Ammon's horn (tissue), 1 donor: Measurements from ENCODE around the gene MSANTD7.
"Not testable (repeated sequence)": the region's sequence is repeated elsewhere in the genome, so short reads cannot be mapped to it uniquely, and the experiment has no call there.

ENCODE experiments used
- DNase-seq: peaks from one replicate; pipeline ENCODE4 v3.0.0-alpha.2; 2016; ENCODE audit warnings: low spot score

The MSANTD7 gene

DNA sequence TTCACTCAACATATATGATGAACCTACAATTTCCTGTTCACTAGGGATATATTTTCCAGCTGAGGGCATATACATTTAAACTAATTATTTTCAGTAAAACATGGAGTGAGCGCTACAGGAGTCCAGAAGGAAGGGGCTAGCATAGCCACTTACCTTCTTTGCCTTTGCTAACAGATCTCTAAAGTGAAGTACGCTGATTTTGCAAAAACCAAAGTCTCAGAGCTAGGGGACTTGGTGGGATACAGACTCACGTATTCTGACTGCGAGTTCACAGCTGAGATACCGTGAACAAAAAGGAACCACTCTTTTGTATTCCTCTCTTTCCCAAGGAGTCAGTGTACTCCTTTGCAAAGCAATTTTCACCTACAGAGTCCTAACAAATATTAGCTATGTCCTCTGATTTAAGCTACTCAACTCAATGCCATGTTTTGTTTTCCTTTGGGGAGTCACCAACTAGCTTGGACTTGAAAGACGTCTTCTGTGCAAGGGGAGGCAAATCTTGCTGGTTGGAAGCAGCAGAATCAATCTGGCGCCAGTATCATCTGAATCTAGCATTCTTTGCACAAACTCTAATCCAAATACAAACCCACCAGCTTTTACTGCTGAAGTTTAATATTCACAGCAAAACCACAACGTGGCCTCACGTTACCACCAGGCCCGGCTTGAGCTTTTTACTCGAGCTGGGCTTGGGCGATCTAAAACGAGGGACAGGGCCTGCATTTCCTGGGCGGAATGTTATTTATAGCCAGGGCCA lies 926 bp upstream of the MSANTD7 start:
- DNase-seq = no peak

DNA sequence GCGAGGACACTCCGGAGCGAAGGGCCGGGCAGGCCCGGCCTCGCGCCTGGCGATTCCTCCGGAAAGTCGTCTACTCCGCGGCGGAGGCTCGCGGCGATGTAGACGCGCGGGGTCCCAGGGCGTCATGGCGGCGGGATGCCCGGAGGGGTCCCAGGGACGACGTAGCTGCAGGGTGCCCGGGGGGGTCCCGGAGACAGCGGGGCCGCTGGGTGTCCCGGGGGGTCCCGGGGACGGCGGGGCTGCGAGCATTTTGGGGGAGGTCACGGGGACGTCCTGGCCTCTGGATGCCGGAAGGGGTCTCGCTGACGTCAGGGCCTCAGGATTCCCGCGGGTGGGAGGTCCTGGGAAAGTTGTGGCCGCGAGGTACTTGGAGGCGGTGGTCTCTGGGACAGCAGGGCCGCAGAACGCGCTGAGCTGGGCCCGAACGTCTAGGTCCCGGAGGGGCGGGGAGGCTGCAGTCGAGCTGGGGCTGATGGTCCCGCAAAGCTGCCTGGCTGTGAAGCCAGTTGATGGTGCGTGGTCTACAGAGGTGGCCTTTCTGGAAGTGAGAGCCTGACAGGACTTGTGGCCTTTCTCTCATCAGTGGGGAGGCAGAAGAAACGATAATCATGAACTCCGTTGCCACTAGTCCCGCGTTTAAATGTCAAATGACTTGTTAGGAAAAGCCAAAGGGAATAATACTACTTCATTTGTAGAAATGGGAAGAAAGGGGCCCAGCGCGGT lies 637 bp downstream of the MSANTD7 start:
- peak; percentile 20 for DNase-seq

DNA sequence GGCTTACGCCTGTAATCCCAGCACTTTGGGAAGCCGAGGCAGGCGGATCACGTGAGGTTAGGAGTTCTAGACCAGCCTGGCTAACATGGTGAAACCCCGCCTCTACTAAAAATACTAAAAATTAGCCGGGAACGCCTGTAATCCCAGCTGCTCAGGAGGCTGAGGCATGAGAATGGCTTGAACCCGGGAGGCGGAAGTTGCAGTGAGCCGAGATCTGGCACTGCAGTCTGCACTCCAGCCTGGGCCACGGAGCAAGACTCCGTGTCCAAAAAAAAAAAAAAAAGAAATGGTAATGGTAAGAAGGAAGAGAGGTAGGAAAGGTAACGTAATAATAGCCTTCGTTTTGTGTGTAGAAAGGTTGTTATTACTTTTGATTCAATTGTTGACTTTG lies 1.2 kb downstream of the MSANTD7 start:
- no peak for DNase-seq

DNA sequence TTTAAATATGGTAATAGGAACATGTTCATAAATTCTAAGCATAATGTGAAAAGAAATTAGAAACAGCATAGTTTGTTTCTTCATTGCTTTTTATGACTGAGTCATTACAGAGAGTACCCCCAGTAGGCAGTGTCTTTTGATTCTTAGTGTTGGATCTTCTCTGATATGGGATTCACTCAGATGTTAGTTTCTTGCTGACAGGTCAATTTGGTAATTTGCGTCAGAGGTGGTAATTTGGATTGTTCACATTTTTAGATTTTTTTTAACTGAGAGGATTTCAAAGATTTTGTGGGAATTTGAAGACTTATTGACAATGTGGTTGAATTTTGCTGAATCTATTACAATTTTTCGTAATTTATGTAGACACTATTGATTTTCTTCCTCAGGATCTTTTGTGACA lies 2.1 kb downstream of the MSANTD7 start:
- no peak for DNase-seq

DNA sequence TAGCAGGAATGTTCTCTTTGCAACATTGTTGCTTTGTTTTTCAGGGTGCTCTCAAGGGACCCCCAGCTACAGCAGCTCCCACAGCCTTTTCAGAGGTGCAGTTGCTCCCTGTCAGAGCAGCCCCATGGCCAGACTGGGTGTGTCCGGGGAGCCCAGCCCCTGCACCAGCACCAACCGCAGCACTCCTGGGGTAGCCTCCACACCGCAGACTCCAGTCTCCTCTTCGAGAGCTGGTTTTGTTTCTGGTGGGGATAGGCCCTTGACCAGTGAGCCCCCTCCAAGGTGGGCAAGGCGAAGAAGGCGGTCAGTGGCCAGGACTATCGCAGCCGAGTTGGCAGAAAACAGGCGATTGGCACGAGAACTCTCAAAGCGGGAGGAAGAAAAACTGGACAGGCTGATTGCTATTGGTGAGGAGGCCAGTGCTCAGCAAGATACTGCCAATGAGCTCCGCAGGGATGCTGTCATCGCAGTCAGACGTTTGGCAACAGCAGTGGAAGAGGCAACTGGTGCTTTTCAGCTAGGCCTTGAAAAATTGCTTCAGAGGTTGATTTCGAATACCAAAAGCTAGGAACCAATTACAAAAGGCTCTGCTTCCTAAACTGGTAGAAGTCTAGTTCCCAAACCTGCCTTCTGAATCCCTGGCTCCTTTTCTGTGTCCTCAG lies 5.4 kb downstream of the MSANTD7 start:
- DNase-seq = peak; percentile 37

DNA sequence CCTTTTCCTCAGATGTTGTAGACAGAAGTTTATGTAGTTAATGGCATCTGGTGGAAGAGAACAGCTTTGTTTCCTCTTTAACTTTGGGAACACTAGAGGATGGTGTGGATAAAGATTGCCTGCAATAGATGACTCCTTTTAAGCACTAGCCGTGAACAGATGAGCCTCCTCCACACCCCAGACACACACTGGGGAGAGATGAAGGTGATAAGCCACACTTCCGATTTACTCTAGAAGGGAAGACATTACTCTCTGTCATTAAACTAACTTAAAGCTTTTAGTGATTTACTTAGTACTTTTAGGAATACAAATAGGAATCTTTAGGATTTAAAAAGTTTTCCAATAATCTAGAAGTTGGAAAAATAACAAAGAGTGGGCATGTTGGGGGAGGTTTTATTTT lies 6.8 kb downstream of the MSANTD7 start:
- no peak for DNase-seq

DNA sequence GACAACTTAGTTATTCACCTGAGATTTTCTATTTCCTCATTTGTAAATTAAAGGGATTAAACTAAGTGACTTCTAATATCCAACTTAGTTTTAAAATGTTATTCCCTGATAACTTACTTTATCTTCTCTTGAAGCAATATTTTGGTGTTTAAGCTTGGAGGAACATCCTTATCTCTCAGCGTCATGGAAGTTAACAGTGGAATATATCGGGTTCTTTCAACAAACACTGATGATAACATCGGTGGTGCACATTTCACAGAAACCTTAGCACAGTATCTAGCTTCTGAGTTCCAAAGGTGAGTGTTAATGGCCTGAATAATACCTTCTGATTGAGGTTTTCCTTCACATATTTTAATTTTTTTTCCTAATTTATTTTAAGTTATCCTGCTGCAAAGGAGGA lies 14.1 kb downstream of the MSANTD7 start:
- DNase-seq = no peak

DNA sequence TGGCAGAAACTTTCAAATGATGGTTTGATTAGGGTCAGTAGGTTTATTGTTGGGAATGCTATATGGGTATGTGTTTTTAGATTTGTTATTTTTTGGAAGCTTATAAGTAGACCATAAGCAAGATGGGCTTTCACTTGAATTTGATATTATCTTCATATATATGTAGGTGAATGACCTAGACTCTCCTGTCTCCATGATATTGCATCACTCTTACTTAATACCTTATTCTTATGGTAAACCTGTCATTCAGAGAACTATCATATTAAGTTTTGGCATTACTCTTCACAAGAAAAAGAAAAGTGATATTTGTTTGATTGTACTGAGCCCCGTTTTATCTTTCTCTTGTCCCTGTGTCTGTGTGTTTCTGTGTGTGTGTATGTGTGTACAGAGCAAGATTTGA lies 17.3 kb downstream of the MSANTD7 start:
- no peak for DNase-seq

DNA sequence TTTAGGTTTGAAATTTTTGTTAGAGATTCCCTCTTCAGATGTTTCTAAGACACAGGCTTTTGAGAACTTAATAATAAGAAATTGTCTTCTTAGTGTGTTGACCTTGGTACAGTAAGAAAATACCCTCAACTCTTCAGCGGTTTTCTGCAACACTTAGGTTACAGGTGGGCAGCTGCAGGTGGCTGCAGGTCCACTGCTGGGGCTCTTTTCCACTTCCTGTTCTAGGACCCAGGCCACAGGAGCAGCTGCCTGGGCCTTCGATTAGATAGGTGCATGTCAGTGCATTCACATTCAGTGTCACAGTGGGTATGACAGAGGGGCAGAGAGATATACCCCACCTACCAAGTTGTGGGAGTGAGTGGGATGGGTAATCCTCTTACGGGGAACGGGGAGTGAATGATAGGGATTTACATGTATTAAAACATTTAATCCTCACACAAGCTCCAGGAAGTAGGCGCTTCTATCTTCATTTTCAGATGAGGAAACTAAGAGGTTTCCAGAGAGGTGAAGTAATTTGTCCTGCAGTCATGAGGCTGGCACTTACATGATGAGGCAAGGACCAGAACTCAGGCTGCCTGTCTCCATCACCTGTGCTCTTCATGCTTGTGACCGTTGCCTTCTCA lies 20.3 kb downstream of the MSANTD7 start:
- DNase-seq = no peak

DNA sequence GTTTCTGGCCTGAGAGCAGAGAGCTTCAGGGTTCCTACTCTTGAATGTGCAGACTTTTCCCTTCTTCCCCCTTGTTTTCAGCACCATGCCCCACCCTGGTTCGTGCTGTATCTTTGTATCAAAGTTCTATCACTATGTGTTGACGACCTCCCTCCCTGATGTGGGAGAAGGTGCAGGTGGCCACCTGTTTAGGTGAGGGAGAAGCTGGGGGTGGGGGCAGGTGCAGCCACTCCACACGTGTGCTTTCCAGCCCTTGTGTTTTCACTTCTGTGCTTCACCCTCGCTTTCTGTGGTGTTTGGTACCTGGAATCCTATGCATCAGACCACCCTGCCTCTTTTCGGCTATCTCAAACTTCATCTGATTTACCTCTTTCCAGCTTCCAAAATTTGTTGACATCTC lies 20.9 kb downstream of the MSANTD7 start:
- DNase-seq = no peak

DNA sequence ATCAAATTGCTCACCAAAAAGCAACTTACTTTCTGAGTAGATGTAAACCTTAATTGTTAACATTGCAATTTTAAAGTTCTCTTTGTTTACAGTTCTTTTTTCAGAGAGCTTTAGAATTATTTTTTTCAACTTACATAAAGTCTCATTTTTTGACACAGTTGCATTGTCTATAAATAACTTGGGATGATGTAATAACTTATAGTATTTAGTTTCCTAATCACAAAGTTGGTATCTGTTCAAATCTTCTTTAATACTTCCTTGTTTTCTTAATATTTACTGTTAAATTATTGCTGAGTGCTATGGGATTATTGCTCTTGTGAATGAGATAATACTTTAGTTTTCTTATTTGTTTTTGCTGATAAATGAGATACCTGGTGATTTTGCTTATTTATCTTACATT lies 21.7 kb downstream of the MSANTD7 start:
- no peak for DNase-seq

DNA sequence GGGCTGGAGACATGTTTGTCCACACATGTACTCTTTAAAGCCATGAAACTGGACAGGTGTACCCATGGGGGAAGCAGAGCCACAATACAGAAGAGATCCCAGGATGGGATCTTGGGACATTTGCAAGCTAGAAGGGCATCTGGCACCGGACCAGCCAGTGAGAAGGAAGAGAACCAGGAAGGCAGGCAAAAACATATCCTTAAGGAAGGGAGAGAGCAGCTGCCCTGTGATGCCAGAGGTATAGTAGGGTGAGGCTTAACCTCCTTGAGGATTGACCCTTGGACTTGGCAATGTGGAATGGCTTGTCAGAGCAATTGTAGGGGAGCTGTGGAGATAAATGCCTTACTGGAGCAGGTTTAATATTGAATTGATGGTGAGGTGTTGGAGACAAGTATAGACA lies 22.7 kb downstream of the MSANTD7 start:
- DNase-seq = no peak

DNA sequence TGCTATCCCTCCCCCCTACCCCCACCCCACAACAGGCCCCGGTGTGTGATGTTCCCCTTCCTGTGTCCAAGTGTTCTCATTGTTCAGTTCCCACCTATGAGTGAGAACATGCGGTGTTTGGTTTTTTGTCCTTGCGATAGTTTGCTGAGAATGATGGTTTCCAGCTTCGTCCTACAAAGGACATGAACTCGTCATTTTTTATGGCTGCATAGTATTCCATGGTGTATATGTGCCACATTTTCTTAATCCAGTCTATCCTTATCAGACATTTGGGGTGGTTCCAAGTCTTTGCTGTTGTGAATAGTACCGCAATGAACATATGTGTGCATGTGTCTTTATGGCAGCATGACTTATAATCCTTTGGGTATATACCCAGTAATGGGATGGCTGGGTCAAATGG lies 26.4 kb downstream of the MSANTD7 start:
- DNase-seq = not testable (repeated sequence)

DNA sequence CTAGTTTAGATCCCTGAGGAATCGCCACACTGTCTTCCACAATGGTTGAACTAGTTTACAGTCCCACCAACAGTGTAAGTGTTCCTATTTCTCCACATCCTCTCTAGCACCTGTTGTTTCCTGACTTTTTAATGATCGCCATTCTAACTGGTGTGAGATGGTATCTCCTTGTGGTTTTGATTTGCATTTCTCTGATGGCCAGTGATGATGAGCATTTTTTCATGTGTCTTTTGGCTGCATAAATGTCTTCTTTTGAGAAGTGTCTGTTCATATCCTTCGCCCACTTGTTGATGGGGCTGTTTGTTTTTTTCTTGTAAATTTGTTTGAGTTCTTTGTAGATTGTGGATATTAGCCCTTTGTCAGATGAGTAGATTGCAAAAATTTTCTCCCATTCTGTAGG lies 26.8 kb downstream of the MSANTD7 start:
- not testable (repeated sequence) for DNase-seq

DNA sequence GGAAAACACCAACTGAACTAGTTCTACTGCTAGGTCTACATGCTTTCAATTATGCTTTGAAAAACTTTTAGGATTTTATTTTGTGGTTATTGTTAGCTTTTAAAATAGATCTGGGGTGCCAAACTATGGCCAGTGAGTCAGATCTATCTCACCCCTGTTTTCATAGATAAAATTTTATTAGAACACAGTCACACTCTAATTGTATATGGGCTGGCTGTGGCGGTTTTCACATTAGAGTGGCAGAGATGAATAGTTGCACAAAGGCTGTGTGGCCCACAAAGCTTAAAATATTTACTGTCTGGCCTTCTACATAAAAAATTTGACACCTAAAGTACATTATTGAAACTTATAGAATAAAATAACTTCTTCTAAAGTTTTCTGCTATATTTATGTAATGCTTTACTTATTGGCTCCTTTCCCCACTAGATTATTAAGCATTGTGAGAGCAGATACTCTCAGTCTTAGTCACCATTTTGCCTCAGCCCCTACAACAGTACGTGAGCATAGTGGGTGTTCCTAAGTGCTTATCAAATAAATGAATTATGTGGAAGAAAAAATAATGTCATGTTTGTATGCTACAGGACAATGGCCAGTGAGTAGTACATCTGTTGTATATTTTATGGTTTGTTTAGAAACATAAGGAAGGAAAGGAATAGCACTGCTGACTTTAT lies 35.1 kb downstream of the MSANTD7 start:
- no peak for DNase-seq

DNA sequence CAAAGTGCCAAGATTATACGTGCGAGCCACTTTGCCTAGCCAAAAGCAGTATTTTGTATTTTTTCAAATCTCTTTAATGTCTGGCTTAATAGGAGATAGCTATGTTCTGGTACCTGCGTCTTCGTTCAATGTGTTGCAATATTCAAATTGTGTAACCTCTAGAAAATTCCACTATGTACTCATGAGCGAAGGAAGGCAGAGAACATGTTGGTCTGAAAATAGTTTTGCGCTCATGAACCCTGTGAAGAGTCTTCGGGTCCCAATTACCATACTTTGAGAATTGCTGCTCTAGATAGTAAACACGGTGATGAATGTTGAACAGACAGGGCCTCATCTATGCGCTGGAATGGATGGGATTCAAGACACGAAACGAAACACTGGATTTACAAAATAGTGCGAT lies 37.8 kb downstream of the MSANTD7 start:
- no peak for DNase-seq

DNA sequence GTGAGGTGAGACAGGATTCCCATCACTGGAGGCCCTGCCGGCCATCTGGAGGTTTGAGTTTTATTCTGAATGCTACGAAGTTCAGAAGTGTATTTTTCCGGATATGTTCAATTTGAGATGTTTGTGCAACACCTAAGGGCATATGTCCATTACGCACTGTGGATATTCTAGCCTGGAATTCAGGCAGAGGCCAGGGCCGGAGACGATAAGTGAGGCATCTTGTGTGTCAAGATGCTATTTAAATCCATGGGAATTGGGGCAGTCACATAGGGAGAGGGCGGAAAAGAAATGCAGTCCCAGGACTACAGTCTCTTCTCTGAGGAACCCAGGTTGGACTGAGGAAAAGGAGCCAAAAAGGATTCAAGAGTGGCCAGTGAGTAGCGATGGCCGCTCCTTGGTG lies 38.7 kb downstream of the MSANTD7 start:
- no peak for DNase-seq

DNA sequence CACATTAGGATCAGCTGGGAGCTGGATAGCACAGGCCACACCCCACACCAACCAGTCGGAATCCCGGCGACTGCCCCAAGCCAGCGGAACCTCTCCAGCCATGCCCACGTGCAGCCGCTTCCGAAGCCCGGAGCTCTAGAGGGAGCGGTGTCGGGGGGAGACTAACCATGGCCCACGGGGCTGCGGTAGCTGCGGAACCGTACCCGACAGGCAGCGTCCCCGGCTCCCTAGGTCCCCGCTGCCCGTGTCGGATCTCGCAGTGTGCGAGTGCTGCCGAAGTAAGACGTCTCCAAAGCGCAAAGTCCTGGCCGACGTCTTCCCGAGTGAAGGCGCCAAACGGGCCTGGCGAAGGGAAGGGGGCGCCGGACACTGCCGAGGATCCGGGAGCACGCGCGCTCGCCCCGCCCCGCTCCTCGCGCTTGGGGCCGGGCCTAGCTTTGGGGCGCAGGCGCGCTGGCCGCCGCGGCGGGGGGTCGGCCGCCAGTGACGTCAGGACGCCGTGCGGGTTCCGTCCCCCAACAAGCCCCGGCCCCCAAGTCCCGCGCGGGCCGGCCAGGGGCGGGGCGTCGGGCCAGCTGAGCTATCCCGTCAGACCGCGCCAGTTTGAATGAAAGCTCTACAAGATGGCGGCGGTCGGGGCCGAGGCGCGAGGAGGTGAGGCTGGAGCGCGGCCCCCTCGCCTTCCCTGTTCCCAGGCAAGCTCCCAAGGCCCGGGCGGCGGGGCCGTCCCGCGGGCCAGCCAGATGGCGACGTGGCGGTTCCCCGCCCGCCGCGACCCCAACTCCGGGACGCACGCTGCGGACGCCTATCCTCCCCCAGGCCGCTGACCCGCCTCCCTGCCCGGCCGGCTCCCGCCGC lies 40.4 kb downstream of the MSANTD7 start, which contains the start of gene SUV39H2:
Gene SUV39H2 (plus strand): TSS at position 601 of the 858 bp plus-strand sequence. CDS start 23 bp downstream, at position 624.
- peak; percentile 97 for DNase-seq

DNA sequence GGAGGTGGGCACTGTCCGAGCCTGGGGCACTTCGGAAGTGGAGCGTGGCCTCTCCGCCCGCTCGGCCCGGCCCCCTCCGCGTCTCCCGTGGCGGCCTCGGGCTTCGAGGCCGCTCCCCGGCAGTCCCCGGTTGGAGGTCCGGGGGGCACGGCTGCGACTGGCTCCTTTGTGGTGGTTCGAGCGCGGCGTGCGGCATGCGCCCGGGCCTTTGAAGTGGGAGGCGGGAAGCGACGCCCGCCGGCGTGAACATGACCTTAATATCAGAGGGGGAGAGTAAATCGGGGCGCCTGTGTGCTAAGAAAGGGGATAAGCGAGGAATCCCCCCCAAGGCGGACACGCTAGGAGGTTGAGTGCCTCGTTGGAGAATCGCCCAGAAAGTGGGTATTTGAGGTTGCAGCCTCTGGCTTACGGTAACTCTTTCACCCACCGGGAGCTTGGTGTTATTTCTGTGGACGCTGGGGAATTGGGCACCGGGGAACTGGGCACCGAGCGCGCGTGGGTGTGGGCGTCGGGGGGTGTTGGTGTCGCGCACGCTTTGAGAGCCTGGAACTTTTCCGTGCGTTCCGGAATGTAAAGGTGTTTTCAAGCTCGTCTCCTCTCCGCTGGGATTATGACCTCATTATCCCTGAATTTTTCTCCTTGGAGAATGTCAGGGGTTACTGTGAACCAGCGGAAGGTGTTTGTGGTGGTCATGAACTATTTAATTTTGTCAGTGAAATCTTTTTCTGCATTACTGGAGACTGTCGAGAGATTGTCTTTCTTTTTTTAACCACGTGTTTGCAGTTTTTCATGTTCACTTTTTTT lies 41.2 kb downstream of the MSANTD7 start:
- peak; percentile 18 for DNase-seq

DNA sequence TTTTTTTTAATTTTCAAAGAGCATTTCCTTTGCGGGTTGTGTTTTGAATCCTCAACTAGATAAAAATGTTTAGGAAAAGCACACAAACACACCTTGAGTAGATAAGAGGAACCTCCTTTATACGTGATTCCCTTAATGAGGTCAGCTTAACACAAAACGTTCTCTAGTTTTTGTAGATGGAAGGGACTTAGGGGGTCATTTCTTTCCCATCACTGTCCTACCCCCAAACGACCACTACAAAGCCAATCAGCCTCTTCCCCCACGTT lies 41.8 kb downstream of the MSANTD7 start:
- DNase-seq = no peak

DNA sequence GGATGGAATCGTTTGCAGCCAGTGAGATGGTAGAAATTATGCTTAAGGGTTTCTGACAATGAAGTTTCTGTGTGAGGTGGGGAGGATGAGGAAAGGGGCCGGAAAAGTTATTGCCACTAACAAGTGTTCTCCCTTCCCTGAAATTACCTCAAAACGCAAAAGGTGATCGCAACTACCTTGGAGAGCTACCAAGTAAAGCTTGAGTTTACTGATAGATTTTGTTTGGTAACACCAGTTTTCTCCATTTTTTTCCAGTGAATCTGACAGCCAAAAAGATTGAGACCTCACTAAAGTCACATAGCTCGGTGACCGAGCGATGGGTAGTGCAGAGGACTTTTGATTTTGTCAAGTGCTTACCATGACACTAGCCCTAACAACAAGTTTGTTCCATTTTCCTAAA lies 42.1 kb downstream of the MSANTD7 start:
- no peak for DNase-seq
